Endodermal cell (in vitro differentiated cells): ENCODE measurements around the gene LHCGR. TPM values are rescaled to one million over a fixed set of nuclear protein-coding genes. Genes with fewer than 3 reads are reported as not detected.

Source experiments
- DNase-seq: peaks from one replicate; pipeline ENCODE4 v3.0.0-alpha.2; 2017
- H3K27ac ChIP-seq: 2 replicates; pipeline ENCODE4 v1.5.1; 2013; ENCODE audit warnings: mild to moderate bottlenecking, low read depth, low read length, moderate library complexity
- H3K27me3 ChIP-seq: 2 replicates; pipeline ENCODE4 v1.6.1; 2013; ENCODE audit warnings: mild to moderate bottlenecking, low read length, moderate library complexity; ENCODE audit not compliant: insufficient read depth, control insufficient read depth, poor library complexity, severe bottlenecking
- H3K36me3 ChIP-seq: 2 replicates; pipeline ENCODE4 v1.7.0; 2013; ENCODE audit warnings: mild to moderate bottlenecking, low read length, moderate library complexity; ENCODE audit not compliant: control insufficient read depth, insufficient read depth
- H3K4me1 ChIP-seq: one replicate; pipeline ENCODE4 v1.7.0; 2013; ENCODE audit warnings: low read length; ENCODE audit not compliant: control insufficient read depth, insufficient read depth
- H3K4me3 ChIP-seq: 2 replicates; pipeline ENCODE4 v1.5.1; 2013; ENCODE audit warnings: mild to moderate bottlenecking, low read length, moderate library complexity
- H3K9ac ChIP-seq: 2 replicates; pipeline ENCODE4 v1.6.1; 2013; ENCODE audit warnings: mild to moderate bottlenecking, low read length, moderate library complexity; ENCODE audit not compliant: poor library complexity, severe bottlenecking; ENCODE audit errors: extremely low read depth
- H3K9me3 ChIP-seq: 2 replicates; pipeline ENCODE4 v1.6.1; 2013; ENCODE audit warnings: mild to moderate bottlenecking, low read length, moderate library complexity; ENCODE audit not compliant: control insufficient read depth
- H3K27ac Mint-ChIP-seq: 2 replicates; pipeline ENCODE4 v1.8.0; 2020; ENCODE audit warnings: mixed read lengths
- H3K27me3 Mint-ChIP-seq: 2 replicates; pipeline ENCODE4 v1.8.0; 2021; ENCODE audit warnings: mild to moderate bottlenecking, mixed read lengths; ENCODE audit not compliant: insufficient read depth
- H3K36me3 Mint-ChIP-seq: 2 replicates; pipeline ENCODE4 v1.8.0; 2020; ENCODE audit warnings: low read depth, mixed read lengths
- H3K4me1 Mint-ChIP-seq: 2 replicates; pipeline ENCODE4 v1.8.0; 2020; ENCODE audit warnings: mixed read lengths
- H3K4me3 Mint-ChIP-seq: 2 replicates; pipeline ENCODE4 v1.8.0; 2020; ENCODE audit warnings: mild to moderate bottlenecking, moderate library complexity, mixed read lengths
- H3K9me3 Mint-ChIP-seq: 2 replicates; pipeline ENCODE4 v1.8.0; 2020; ENCODE audit warnings: mild to moderate bottlenecking, mixed read lengths
- CTCF ChIP-seq: fragments of 200-600 bp; sonication (generic); conservative IDR thresholded peaks from 2 replicates; pipeline ENCODE4 v1.5.0; 2021; ENCODE audit warnings: antibody characterized with exemption, mild to moderate bottlenecking
- WGBS, 2 experiments: methylation state at CpG; one replicate each; pipeline versions ENCODE4 v1.1.5 to v1.1.7; 2013; ENCODE audit warnings: missing lambda C conversion rate in 2 of 2, mixed read lengths in 1 of 2; ENCODE audit not compliant: insufficient coverage in 1 of 2, insufficient read length in 1 of 2; 5-methylcytosine and 5-hydroxymethylcytosine counted together
- total RNA-seq, 2 donors: library from RNA; stranded (reverse); fragmentation: NEBNext Ultra II Directional in 1 of 2; extraction: Animal tissue kit (Norgen Biotek cat#: 25700) in 1 of 2; gene quantifications; 2 replicates in 1 of 2; 3 replicates in 1 of 2; pipeline ENCODE4 v1.2.1, GENCODE V29; 2021

Gene LHCGR
- total RNA-seq, 2 donors from 2014 or later, result not detected

DNA sequence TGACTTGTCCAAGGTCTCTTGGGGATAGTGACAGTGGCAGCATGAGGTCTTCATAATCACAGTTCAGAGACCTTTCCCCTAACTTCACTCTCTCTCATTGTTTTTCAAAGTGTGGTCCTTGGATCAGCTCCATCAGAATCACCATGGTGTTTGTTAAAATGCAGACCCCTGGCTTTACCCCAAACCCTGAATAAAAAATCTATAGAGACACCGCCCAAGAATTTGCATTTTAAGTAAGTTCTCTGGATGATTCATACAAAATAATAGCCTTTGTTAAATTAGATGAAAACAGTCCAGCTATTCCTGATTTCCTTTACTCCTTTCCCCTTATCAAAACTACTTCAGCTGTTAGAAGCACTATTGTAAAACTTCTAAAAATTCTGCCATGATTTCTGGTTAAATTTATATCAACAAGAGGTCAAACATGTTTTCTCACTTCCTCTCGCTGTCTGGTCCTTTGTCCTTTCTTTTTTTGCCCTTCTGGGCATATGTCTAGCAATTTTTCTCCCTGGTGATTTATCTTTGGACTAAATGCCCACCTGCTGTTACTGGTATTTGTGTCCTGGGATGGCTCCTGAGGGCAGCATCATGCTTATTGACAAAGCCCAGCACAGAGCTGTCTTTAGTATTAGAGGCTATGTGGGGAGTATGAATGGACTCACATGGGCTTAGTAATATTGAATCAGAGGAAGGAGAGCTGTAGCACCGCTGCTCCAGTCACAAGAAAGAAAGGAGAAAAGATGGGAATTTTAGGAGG is 63.4 kb downstream of the LHCGR start:
- H3K27me3 Mint-ChIP-seq, result no peaks in the 10 kb centered on the region
- peak overlapping the region; percentile 18 for H3K27ac Mint-ChIP-seq
- no peak overlapping the region for H3K4me3 Mint-ChIP-seq
- no peak overlapping the region for H3K9ac ChIP-seq
- H3K4me1 ChIP-seq, result no peaks in the 10 kb centered on the region
- no peaks in the 10 kb centered on the region for H3K9me3 Mint-ChIP-seq
- peaks cover 20% of the 10 kb centered on the region for H3K4me1 Mint-ChIP-seq
- H3K9me3 ChIP-seq, result no peaks in the 10 kb centered on the region
- no peak for TF ChIP-seq CTCF
- H3K4me3 ChIP-seq, result no peak overlapping the region
- no peaks in the 10 kb centered on the region for H3K27me3 ChIP-seq
- no peaks in the 10 kb centered on the region for H3K36me3 Mint-ChIP-seq
- 59 to 87% methylated on average over 2 to 3 of the region's 3 CpGs for WGBS, 2 experiments
- DNase-seq, result no peak
- H3K27ac ChIP-seq, result peak overlapping the region; percentile 85
- H3K36me3 ChIP-seq, result no peaks in the 10 kb centered on the region

DNA sequence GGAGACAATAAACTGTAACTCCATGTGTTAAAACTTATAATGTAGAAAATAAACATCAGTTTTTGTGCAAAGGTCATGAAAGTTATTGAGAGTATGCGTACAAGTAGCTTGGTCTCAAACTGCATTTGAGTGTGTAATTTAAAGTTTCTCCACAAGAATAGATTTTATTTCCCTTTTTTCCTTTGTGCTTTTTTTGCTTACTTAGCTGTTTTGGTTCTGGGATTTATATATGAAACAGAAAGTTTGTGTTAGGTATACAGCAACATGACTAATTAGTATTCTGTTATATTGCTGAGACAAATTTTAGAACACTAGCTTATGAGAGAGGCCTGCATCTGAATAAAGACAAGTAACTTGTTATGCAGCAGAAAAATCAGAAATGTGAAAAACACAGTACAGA is 70.4 kb downstream of the LHCGR start:
- H3K9ac ChIP-seq, result no peak overlapping the region
- no peaks in the 10 kb centered on the region for H3K9me3 ChIP-seq
- no peaks in the 10 kb centered on the region for H3K27me3 ChIP-seq
- H3K4me1 ChIP-seq, result no peaks in the 10 kb centered on the region
- H3K4me3 ChIP-seq, result no peak overlapping the region
- H3K36me3 Mint-ChIP-seq, result no peaks in the 10 kb centered on the region
- H3K27ac Mint-ChIP-seq, result no peak overlapping the region
- no peaks in the 10 kb centered on the region for H3K36me3 ChIP-seq
- H3K4me1 Mint-ChIP-seq, result no peaks in the 10 kb centered on the region
- no peak for DNase-seq
- WGBS, 2 experiments, result 97% methylated on average over 1 of the region's 1 CpG; no CpG with 5 or more reads in 1 of the 2 experiments
- no peaks in the 10 kb centered on the region for H3K9me3 Mint-ChIP-seq
- H3K4me3 Mint-ChIP-seq, result no peak overlapping the region
- no peak overlapping the region for H3K27ac ChIP-seq
- no peaks in the 10 kb centered on the region for H3K27me3 Mint-ChIP-seq
- TF ChIP-seq CTCF, result no peak

GRCh38 chr2:48677450-48677849 is 78.1 kb downstream of the LHCGR start:
- Mint-ChIP-seq H3K27ac (no peak overlapping the region), H3K4me1 (no peaks in the 10 kb centered on the region), H3K27me3 (no peaks in the 10 kb centered on the region), H3K36me3 (no peaks in the 10 kb centered on the region), H3K9me3 (no peaks in the 10 kb centered on the region), H3K4me3 (no peak overlapping the region)
- H3K9me3 ChIP-seq, result no peaks in the 10 kb centered on the region
- no peak overlapping the region for H3K27ac ChIP-seq
- 57 to 66% methylated on average over 2 of the region's 2 CpGs for WGBS, 2 experiments
- no peak for TF ChIP-seq CTCF
- H3K27me3 ChIP-seq, result no peaks in the 10 kb centered on the region
- H3K9ac ChIP-seq, result no peak overlapping the region
- no peak for DNase-seq
- H3K4me1 ChIP-seq, result no peaks in the 10 kb centered on the region
- H3K36me3 ChIP-seq, result no peaks in the 10 kb centered on the region
- H3K4me3 ChIP-seq, result no peak overlapping the region
